ENCODE results near the gene CCDC6.

The CCDC6 gene

GRCh38 chr10:59844436-59844835 is 61.9 kb downstream of the CCDC6 start:
- no peak for DNase-seq

- no peak for DNase-seq
Measured at GRCh38 chr10:59843748-59844147, 62.6 kb downstream of the CCDC6 start.

GRCh38 chr10:59839576-59839975 is 66.8 kb downstream of the CCDC6 start:
- no peak for DNase-seq

- DNase-seq, result no peak
Measured at GRCh38 chr10:59838085-59838789, 68.1 kb downstream of the CCDC6 start.

GRCh38 chr10:59833810-59834209 is 72.5 kb downstream of the CCDC6 start:
- DNase-seq, result no peak

GRCh38 chr10:59832506-59832905 is 73.8 kb downstream of the CCDC6 start:
- DNase-seq, result no peak

- no peak for DNase-seq
Measured at GRCh38 chr10:59831658-59832503, 74.5 kb downstream of the CCDC6 start.

GRCh38 chr10:59830601-59831259 is 75.6 kb downstream of the CCDC6 start:
- DNase-seq, result peak; percentile 8

GRCh38 chr10:59829601-59830000 is 76.8 kb downstream of the CCDC6 start:
- no peak for DNase-seq

- no peak for DNase-seq
Measured at GRCh38 chr10:59829024-59829423, 77.3 kb downstream of the CCDC6 start.

- DNase-seq, result no peak
Measured at GRCh38 chr10:59825932-59826331, 80.4 kb downstream of the CCDC6 start.

- DNase-seq, result no peak
Measured at GRCh38 chr10:59823751-59824150, 82.6 kb downstream of the CCDC6 start.

- no peak for DNase-seq
Measured at GRCh38 chr10:59823111-59823510, 83.2 kb downstream of the CCDC6 start.

GRCh38 chr10:59820471-59820870 is 85.9 kb downstream of the CCDC6 start:
- DNase-seq, result no peak

- no peak for DNase-seq
Measured at GRCh38 chr10:59819683-59820082, 86.7 kb downstream of the CCDC6 start.

GRCh38 chr10:59819265-59819664 is 87.1 kb downstream of the CCDC6 start:
- DNase-seq, result no peak

GRCh38 chr10:59817773-59818172 is 88.6 kb downstream of the CCDC6 start:
- no peak for DNase-seq

GRCh38 chr10:59814878-59815277 is 91.5 kb downstream of the CCDC6 start:
- DNase-seq, result no peak

GRCh38 chr10:59812519-59813122 is 93.7 kb downstream of the CCDC6 start:
- DNase-seq, result no peak

- DNase-seq, result no peak
Measured at GRCh38 chr10:59809644-59809974, 96.7 kb downstream of the CCDC6 start.

GRCh38 chr10:59808896-59809643 is 97.3 kb downstream of the CCDC6 start:
- DNase-seq, result no peak
